GM18951 (cell line): ENCODE results near the gene FAM227A.
"Not testable (repeated sequence)": the region's sequence is repeated elsewhere in the genome, so short reads cannot be mapped to it uniquely, and the experiment has no call there.

ENCODE experiments used
- POLR2A ChIP-seq: IDR thresholded peaks from 4 replicates; pipeline ENCODE4 v1.6.1; 2011; ENCODE audit warnings: mild to moderate bottlenecking; ENCODE audit not compliant: insufficient read length, insufficient read depth; ENCODE audit errors: extremely low read depth
- in situ Hi-C: fragments of 300-500 bp; cut with MboI; formaldehyde crosslinking; loops from one replicate; pipeline ENCODE4 v1.12.0; 2022; ENCODE audit warnings: low sequenced_read_pairs, mixed read lengths, inconsistent platforms; ENCODE audit not compliant: unreplicated experiment

The FAM227A gene

GRCh38 chr22:38694940-38695339, 38.7 kb upstream of the FAM227A start:
- TF ChIP-seq POLR2A: no peak
- in situ Hi-C loops: no loop called here

- TF ChIP-seq POLR2A: no peak
- in situ Hi-C loops: no loop called here
These were observed 37.9 kb upstream of the FAM227A start for GRCh38 chr22:38694049-38694448.

GRCh38 chr22:38689651-38690050, 33.5 kb upstream of the FAM227A start:
- no peak for TF ChIP-seq POLR2A
- in situ Hi-C loops: no loop called here

- in situ Hi-C loops: no loop called here
- no peak for TF ChIP-seq POLR2A
These were observed 29.6 kb upstream of the FAM227A start for GRCh38 chr22:38685761-38686160.

- TF ChIP-seq POLR2A: no peak
- in situ Hi-C loops: no loop called here
These were observed 28.7 kb upstream of the FAM227A start for GRCh38 chr22:38684895-38685294.

GRCh38 chr22:38681582-38682335, 25.6 kb upstream of the FAM227A start, which contains the start of gene TOMM22:
Gene TOMM22 (plus strand): TSS chr22:38681957. CDS start chr22:38681979, 22 bp downstream.
- in situ Hi-C loops: no loop called here
- peak; percentile 90 for TF ChIP-seq POLR2A

GRCh38 chr22:38675833-38676232, 19.6 kb upstream of the FAM227A start:
- in situ Hi-C loops: no loop called here
- no peak for TF ChIP-seq POLR2A

GRCh38 chr22:38674888-38675287, 18.7 kb upstream of the FAM227A start:
- in situ Hi-C loops: no loop called here

GRCh38 chr22:38657045-38657909, 1.1 kb upstream of the FAM227A start:
- in situ Hi-C loops: no loop called here
- no peak for TF ChIP-seq POLR2A

More at GRCh38 chr22:38674888-38675287, 18.7 kb upstream of the FAM227A start:
- no peak for TF ChIP-seq POLR2A

- in situ Hi-C loops: no loop called here
- TF ChIP-seq POLR2A: no peak
These were observed 505 bp downstream of the FAM227A start for GRCh38 chr22:38655519-38656255.

GRCh38 chr22:38653741-38654140, 2.5 kb downstream of the FAM227A start:
- TF ChIP-seq POLR2A: no peak
- in situ Hi-C loops: no loop called here

- no peak for TF ChIP-seq POLR2A
- in situ Hi-C loops: no loop called here
These were observed 3.3 kb downstream of the FAM227A start for GRCh38 chr22:38652859-38653258.

- in situ Hi-C loops: no loop called here
- no peak for TF ChIP-seq POLR2A
These were observed 6.2 kb downstream of the FAM227A start for GRCh38 chr22:38649841-38650522.

GRCh38 chr22:38645430-38645829, 10.8 kb downstream of the FAM227A start:
- in situ Hi-C loops: no loop called here
- no peak for TF ChIP-seq POLR2A

- in situ Hi-C loops: not testable (repeated sequence)
These were observed 11.9 kb downstream of the FAM227A start for GRCh38 chr22:38644245-38644644.
